NCI-H510A treated with DMSO at 0.1 percent for 48 hours (cell line): Measurements from ENCODE around the gene DAGLB.

Experiments
- DNase-seq: peaks from one replicate; lab custom pipeline; 2025; lab: John Stamatoyannopoulos, UW

DAGLB gene

DNA sequence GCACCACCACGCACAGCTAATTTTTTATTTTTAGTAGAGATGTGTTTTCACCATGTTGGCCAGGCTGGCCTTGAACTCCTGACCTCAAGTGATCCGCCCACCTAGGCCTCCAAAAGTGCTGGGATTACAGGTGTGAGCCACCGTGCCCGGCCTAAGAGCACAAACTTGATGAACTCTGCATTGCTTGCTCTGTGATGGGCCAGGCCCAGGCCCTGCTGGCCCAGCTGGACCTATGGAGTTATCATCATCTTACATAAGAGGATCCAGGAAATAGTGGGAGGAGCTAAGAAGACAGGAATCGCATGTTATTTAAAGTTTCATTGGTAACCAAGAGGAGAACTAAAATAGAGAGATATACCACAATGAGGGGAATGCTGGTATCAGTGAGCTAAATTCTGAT lies 86.9 kb downstream of the DAGLB start:
- DNase-seq: no peak

DNA sequence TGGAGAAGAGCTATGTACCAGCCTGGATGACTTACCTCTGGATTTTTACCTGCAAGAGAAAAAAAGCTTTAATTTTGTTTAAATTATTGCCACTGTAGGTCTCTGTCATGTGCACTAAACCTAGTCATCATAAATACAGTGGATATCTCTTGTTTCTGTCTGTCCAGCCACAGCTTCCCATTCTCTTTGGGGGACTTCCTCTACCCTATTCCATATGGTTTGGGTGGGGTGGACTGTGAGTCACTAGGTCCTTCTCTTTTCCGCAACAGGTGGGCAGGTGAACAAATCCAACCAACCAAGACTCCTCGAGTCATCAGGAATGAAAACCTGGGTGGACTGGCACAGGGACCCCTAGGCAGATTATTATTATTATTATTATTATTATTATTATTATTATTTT lies 88.0 kb downstream of the DAGLB start:
- no peak for DNase-seq
